HL-60 (cell line): Measurements from ENCODE around the gene SLC22A4.

ENCODE experiments used
- CTCF ChIP-seq: IDR thresholded peaks from one replicate; pipeline ENCODE4 v1.5.1; 2011; ENCODE audit warnings: low read length, control low read depth, inconsistent platforms; ENCODE audit not compliant: insufficient read depth
- GABPA ChIP-seq: IDR thresholded peaks from 2 replicates; pipeline ENCODE4 v1.6.1; 2012; ENCODE audit warnings: low read depth
- POLR2AphosphoS5 ChIP-seq: IDR thresholded peaks from 2 replicates; pipeline ENCODE4 v1.6.1; 2012; ENCODE audit warnings: low read depth
- REST ChIP-seq: IDR thresholded peaks from 2 replicates; pipeline ENCODE4 v1.6.1; 2012; ENCODE audit warnings: low read depth; ENCODE audit not compliant: insufficient replicate concordance

- no peak for TF ChIP-seq CTCF
- TF ChIP-seq POLR2AphosphoS5: no peak
- no peak for TF ChIP-seq GABPA
- no peak for TF ChIP-seq REST
Measured at GRCh38 chr5:132302413-132302812, 8.2 kb downstream of the SLC22A4 start.
